ENCODE results near the gene FIS1.
A peak's percentile ranks its signal among the peaks of the same experiment; 100 is the strongest.
"Not testable (repeated sequence)": the region's sequence is repeated elsewhere in the genome, so short reads cannot be mapped to it uniquely, and the experiment has no call there.

FIS1 gene

GRCh38 chr7:101258243-101258731, 13.4 kb upstream of the FIS1 start:
- DNase-seq (ENCODE audit: low read depth in 1 of 2, low spot score in 1 of 2): no peak

GRCh38 chr7:101255796-101256195, 10.9 kb upstream of the FIS1 start:
- DNase-seq (ENCODE audit: low read depth in 1 of 2, low spot score in 1 of 2): no peak

GRCh38 chr7:101253199-101253598, 8.3 kb upstream of the FIS1 start:
- not testable (repeated sequence) for DNase-seq (ENCODE audit: low read depth in 1 of 2, low spot score in 1 of 2)

- peak; percentile 95 to 98 for DNase-seq (ENCODE audit: low read depth in 1 of 2, low spot score in 1 of 2)
Measured at GRCh38 chr7:101251871-101252659, 7.2 kb upstream of the FIS1 start.

GRCh38 chr7:101250324-101250723, 5.4 kb upstream of the FIS1 start:
- DNase-seq (ENCODE audit: low read depth in 1 of 2, low spot score in 1 of 2): no peak

GRCh38 chr7:101248276-101248675, 3.4 kb upstream of the FIS1 start:
- no peak for DNase-seq (ENCODE audit: low read depth in 1 of 2, low spot score in 1 of 2)

GRCh38 chr7:101245147-101245668, 327 bp upstream of the FIS1 start:
- no peak for DNase-seq (ENCODE audit: low read depth in 1 of 2, low spot score in 1 of 2)

GRCh38 chr7:101243646-101244374, 1.1 kb downstream of the FIS1 start:
- no peak for DNase-seq (ENCODE audit: low read depth in 1 of 2, low spot score in 1 of 2)

GRCh38 chr7:101241443-101242349, 3.2 kb downstream of the FIS1 start:
- no peak for DNase-seq (ENCODE audit: low read depth in 1 of 2, low spot score in 1 of 2)

GRCh38 chr7:101241015-101241363, 3.9 kb downstream of the FIS1 start:
- no peak for DNase-seq (ENCODE audit: low read depth in 1 of 2, low spot score in 1 of 2)

GRCh38 chr7:101240226-101241014, 4.5 kb downstream of the FIS1 start:
- DNase-seq (ENCODE audit: low read depth in 1 of 2, low spot score in 1 of 2): no peak

- DNase-seq (ENCODE audit: low read depth in 1 of 2, low spot score in 1 of 2): no peak
Measured at GRCh38 chr7:101239951-101240220, 5.0 kb downstream of the FIS1 start.

- no peak for DNase-seq (ENCODE audit: low read depth in 1 of 2, low spot score in 1 of 2)
Measured at GRCh38 chr7:101239191-101239950, 5.5 kb downstream of the FIS1 start.

GRCh38 chr7:101238226-101239182, 6.4 kb downstream of the FIS1 start:
- DNase-seq (ENCODE audit: low read depth in 1 of 2, low spot score in 1 of 2): no peak

- no peak for DNase-seq (ENCODE audit: low read depth in 1 of 2, low spot score in 1 of 2)
Measured at GRCh38 chr7:101237206-101238067, 7.4 kb downstream of the FIS1 start, which contains the start of gene CLDN15. Gene CLDN15, minus strand, starts transcription at chr7:101237802. Its CDS starts 221 bp downstream, at chr7:101237581.

- no peak for DNase-seq (ENCODE audit: low read depth in 1 of 2, low spot score in 1 of 2)
Measured at GRCh38 chr7:101236292-101236835, 8.5 kb downstream of the FIS1 start.

GRCh38 chr7:101235522-101235921, 9.4 kb downstream of the FIS1 start:
- DNase-seq (ENCODE audit: low read depth in 1 of 2, low spot score in 1 of 2): no peak
